Measurements from ENCODE around the gene ZNF521.

Gene ZNF521

DNA sequence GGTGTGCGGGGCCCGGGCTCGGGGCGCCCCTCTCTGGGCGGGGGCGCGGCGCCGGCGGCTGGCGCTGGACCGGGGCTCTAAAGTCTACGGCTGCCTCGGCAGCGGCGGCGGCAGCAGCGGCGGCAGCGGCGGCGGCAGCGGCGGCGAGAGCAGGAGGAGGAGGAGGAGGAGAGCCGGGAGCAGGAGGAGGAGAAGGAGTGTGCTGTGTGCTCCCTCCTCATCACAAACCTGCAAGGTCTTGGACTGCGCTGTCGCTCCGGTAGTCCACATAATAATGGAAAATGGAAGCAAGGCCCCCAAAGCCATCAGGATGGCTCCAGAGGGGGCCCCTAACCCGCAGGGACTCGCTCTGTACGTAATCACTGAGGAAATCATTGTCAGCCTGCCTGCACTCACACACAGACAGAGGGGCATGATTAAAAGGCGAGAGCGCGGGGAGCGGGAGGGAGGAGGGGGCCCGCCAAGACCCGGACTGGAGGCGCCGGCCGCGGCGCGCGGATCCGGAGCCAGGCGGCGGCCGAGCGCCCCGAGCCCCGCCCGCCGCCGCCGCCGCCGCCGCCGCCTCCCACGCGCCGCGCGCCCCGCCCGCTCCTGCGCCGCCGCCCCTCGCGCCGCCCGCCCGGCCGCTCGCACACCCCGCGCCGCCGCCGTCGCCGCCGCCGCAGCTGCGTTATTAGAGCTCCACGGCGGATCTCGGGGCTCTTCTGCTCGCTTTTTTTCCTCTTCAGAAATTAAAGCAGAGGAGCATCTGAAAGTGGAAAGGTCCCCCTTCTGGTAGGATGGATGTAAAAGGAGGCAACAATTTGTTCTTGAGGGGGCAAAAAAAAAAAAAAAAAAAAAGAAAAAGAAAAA is at the start of gene ZNF521:
Gene ZNF521, minus strand, starts transcription at position 390 of the 852 bp plus-strand sequence. CDS start 1,220 bp downstream, outside the sequence.
- no peaks in the 10 kb centered on the region; the same call in 1 of the 2 replicates for H3K27me3 ChIP-seq (replicated peaks; ENCODE audit: control insufficient read depth, insufficient read depth, low read length)
- H3K4me3 ChIP-seq (replicated peaks; ENCODE audit: low read depth, low read length): peak within 1 kb of the TSS; percentile 64
- TF ChIP-seq, protein P1, sequence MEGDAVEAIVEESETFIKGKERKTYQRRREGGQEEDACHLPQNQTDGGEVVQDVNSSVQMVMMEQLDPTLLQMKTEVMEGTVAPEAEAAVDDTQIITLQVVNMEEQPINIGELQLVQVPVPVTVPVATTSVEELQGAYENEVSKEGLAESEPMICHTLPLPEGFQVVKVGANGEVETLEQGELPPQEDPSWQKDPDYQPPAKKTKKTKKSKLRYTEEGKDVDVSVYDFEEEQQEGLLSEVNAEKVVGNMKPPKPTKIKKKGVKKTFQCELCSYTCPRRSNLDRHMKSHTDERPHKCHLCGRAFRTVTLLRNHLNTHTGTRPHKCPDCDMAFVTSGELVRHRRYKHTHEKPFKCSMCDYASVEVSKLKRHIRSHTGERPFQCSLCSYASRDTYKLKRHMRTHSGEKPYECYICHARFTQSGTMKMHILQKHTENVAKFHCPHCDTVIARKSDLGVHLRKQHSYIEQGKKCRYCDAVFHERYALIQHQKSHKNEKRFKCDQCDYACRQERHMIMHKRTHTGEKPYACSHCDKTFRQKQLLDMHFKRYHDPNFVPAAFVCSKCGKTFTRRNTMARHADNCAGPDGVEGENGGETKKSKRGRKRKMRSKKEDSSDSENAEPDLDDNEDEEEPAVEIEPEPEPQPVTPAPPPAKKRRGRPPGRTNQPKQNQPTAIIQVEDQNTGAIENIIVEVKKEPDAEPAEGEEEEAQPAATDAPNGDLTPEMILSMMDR (IDR thresholded peaks at IDR 0.05; ENCODE audit: insufficient read depth, low read length, poor library complexity, severe bottlenecking): no peak
- DNase-seq (ENCODE audit: extremely low read depth, insufficient read length): peak; percentile 73
- no peaks in the 10 kb centered on the region for H3K36me3 ChIP-seq (ENCODE audit: control insufficient read depth, insufficient read depth, low read length)

- TF ChIP-seq, protein P1 (IDR thresholded peaks at IDR 0.05; ENCODE audit: insufficient read depth, low read length, poor library complexity, severe bottlenecking): no peak
- Histone ChIP-seq H3K27me3 (replicated peaks; ENCODE audit: control insufficient read depth, insufficient read depth, low read length) (no peaks in the 10 kb centered on the region), H3K4me3 (replicated peaks; ENCODE audit: low read depth, low read length) (no peak overlapping the region), H3K36me3 (ENCODE audit: control insufficient read depth, insufficient read depth, low read length) (no peaks in the 10 kb centered on the region)
- DNase-seq (ENCODE audit: extremely low read depth, insufficient read length): no peak
Observed at GRCh38 chr18:25399554-25399953, 47.6 kb upstream of the ZNF521 start.

GRCh38 chr18:25392192-25392591 is 40.2 kb upstream of the ZNF521 start:
- H3K27me3 ChIP-seq (replicated peaks; ENCODE audit: control insufficient read depth, insufficient read depth, low read length): no peaks in the 10 kb centered on the region; the same call in 1 of the 2 replicates
- no peak overlapping the region for H3K4me3 ChIP-seq (replicated peaks; ENCODE audit: low read depth, low read length)
- H3K36me3 ChIP-seq (ENCODE audit: control insufficient read depth, insufficient read depth, low read length): no peaks in the 10 kb centered on the region
- no peak for DNase-seq (ENCODE audit: extremely low read depth, insufficient read length)
- TF ChIP-seq, protein P1 (IDR thresholded peaks at IDR 0.05; ENCODE audit: insufficient read depth, low read length, poor library complexity, severe bottlenecking): no peak

- Histone ChIP-seq H3K36me3 (ENCODE audit: control insufficient read depth, insufficient read depth, low read length) (no peaks in the 10 kb centered on the region), H3K4me3 (replicated peaks; ENCODE audit: low read depth, low read length) (no peak overlapping the region), H3K27me3 (replicated peaks; ENCODE audit: control insufficient read depth, insufficient read depth, low read length) (no peaks in the 10 kb centered on the region; the same call in 1 of the 2 replicates)
- DNase-seq (ENCODE audit: extremely low read depth, insufficient read length): no peak
- TF ChIP-seq, protein P1 (IDR thresholded peaks at IDR 0.05; ENCODE audit: insufficient read depth, low read length, poor library complexity, severe bottlenecking): no peak
Observed at GRCh38 chr18:25373432-25374179, 21.6 kb upstream of the ZNF521 start.

DNA sequence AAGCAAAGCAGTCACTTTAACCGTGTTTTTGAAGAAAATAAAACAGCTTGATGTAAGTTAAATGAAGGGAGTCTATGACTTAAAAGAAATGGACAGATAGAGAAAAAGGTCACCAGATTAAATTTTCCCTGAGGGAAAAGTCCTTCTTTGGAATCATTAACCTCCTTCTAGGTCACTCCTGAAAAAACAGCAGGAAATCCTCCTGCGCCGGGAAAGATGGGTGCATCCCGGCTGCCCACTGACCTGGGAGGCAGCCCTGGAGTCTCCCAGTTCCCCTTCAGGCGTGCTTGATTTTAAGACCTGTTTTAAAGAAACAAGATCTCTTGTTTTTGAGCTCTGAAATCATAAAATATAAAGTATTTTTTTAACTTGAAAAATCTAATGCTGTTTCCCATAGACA is 18.4 kb upstream of the ZNF521 start:
- Histone ChIP-seq H3K4me3 (replicated peaks; ENCODE audit: low read depth, low read length) (no peak overlapping the region), H3K36me3 (ENCODE audit: control insufficient read depth, insufficient read depth, low read length) (no peaks in the 10 kb centered on the region), H3K27me3 (replicated peaks; ENCODE audit: control insufficient read depth, insufficient read depth, low read length) (no peaks in the 10 kb centered on the region; the same call in 1 of the 2 replicates)
- TF ChIP-seq, protein P1 (IDR thresholded peaks at IDR 0.05; ENCODE audit: insufficient read depth, low read length, poor library complexity, severe bottlenecking): no peak
- no peak for DNase-seq (ENCODE audit: extremely low read depth, insufficient read length)
